ENCODE results near the gene INPP4B.

- TF ChIP-seq EZH2phosphoT487 (IDR thresholded peaks at IDR 0.05; ENCODE audit: insufficient read depth, low read depth) (no peak), EZH2 (IDR thresholded peaks at IDR 0.05; ENCODE audit: insufficient read depth, poor library complexity, severe bottlenecking) (no peak)
Observed at GRCh38 chr4:142373610-142374009, 472.5 kb downstream of the INPP4B start.

All from GM23248 (cell line).